KG1 (cell line): ENCODE measurements around the gene AGO1.
A peak's percentile ranks its signal among the peaks of the same experiment; 100 is the strongest.

Source experiments
- DNase-seq: peaks from one replicate; lab custom pipeline; 2025; lab: John Stamatoyannopoulos, UW

Gene AGO1

GRCh38 chr1:35882945-35883634, at the start of gene AGO1:
TSS of gene AGO1 (plus strand) at chr1:35883209. CDS start at chr1:35883422, 213 bp downstream.
- peak; percentile 69 for DNase-seq

- no peak for DNase-seq
Observed at GRCh38 chr1:35833395-35833794, 49.6 kb upstream of the AGO1 start.

- DNase-seq: no peak
Observed at GRCh38 chr1:35834218-35834617, 48.8 kb upstream of the AGO1 start.

GRCh38 chr1:35835398-35835797, 47.6 kb upstream of the AGO1 start:
- no peak for DNase-seq

- no peak for DNase-seq
Observed at GRCh38 chr1:35836734-35837133, 46.3 kb upstream of the AGO1 start.

- DNase-seq: no peak
Observed at GRCh38 chr1:35838693-35839245, 44.2 kb upstream of the AGO1 start.

- no peak for DNase-seq
Observed at GRCh38 chr1:35844826-35845225, 38.2 kb upstream of the AGO1 start.

GRCh38 chr1:35845766-35846165, 37.2 kb upstream of the AGO1 start:
- DNase-seq: no peak

GRCh38 chr1:35847935-35848565, 35.0 kb upstream of the AGO1 start:
- no peak for DNase-seq

- no peak for DNase-seq
Observed at GRCh38 chr1:35850051-35850450, 33.0 kb upstream of the AGO1 start.

GRCh38 chr1:35850716-35851115, 32.3 kb upstream of the AGO1 start:
- no peak for DNase-seq

- DNase-seq: no peak
Observed at GRCh38 chr1:35851132-35851869, 31.7 kb upstream of the AGO1 start.

GRCh38 chr1:35852241-35852640, 30.8 kb upstream of the AGO1 start:
- DNase-seq: no peak

GRCh38 chr1:35854989-35855700, 27.9 kb upstream of the AGO1 start:
- no peak for DNase-seq

GRCh38 chr1:35856964-35857363, 26.0 kb upstream of the AGO1 start:
- DNase-seq: no peak

- DNase-seq: no peak
Observed at GRCh38 chr1:35857830-35858229, 25.2 kb upstream of the AGO1 start.

GRCh38 chr1:35860696-35861095, 22.3 kb upstream of the AGO1 start:
- no peak for DNase-seq

- no peak for DNase-seq
Observed at GRCh38 chr1:35863136-35863535, 19.9 kb upstream of the AGO1 start.

- no peak for DNase-seq
Observed at GRCh38 chr1:35863881-35864625, 19.0 kb upstream of the AGO1 start.

- no peak for DNase-seq
Observed at GRCh38 chr1:35864813-35865212, 18.2 kb upstream of the AGO1 start.

GRCh38 chr1:35866991-35867390, 16.0 kb upstream of the AGO1 start:
- DNase-seq: no peak
